H1 (cell line): ENCODE measurements around the gene DNAJC6. TPM values are rescaled to one million over a fixed set of nuclear protein-coding genes. Genes with fewer than 3 reads are reported as not detected.

Source experiments
- CTCF ChIA-PET: fragments of 300-600 bp; sonication (Branson Sonifier 250); formaldehyde crosslinking; loops from one replicate; lab custom pipeline; 2021; ENCODE audit not compliant: partially characterized antibody; lab: Charles Lee
- POLR2A ChIA-PET: fragments of 300-600 bp; sonication (Branson Sonifier 250); formaldehyde crosslinking; loops from one replicate; lab custom pipeline; 2021; ENCODE audit warnings: inconsistent platforms; ENCODE audit not compliant: partially characterized antibody; lab: Charles Lee
- DNase-seq, 2 experiments: peaks; one replicate each; pipeline versions ENCODE4 v3.0.0 to v3.0.0-alpha.2; 2010 to 2022; ENCODE audit warnings: low spot score in 2 of 2, low read depth in 1 of 2, mixed read lengths in 1 of 2
- FAIRE-seq: peaks from 2 replicates; lab custom pipeline; 2011; peaks lifted over from hg19 to GRCh38; lab: Jason Lieb, UNC
- H2AFZ ChIP-seq: 2 replicates; pipeline ENCODE4 v1.8.1; 2012; ENCODE audit warnings: low read length, inconsistent platforms
- H2AK5ac ChIP-seq: 2 replicates; pipeline ENCODE4 v1.6.1; 2013; ENCODE audit warnings: low read depth, low read length
- H2BK120ac ChIP-seq: replicated peaks from 2 replicates; pipeline ENCODE3; 2013; ENCODE audit warnings: low read depth, low read length, inconsistent platforms
- H2BK12ac ChIP-seq: 2 replicates; pipeline ENCODE4 v1.6.1; 2013; ENCODE audit warnings: low read depth, low read length
- H2BK15ac ChIP-seq: 2 replicates; pipeline ENCODE4 v1.6.1; 2013; ENCODE audit warnings: low read length
- H2BK20ac ChIP-seq: 2 replicates; pipeline ENCODE4 v1.6.1; 2013; ENCODE audit warnings: low read length
- H2BK5ac ChIP-seq: 2 replicates; pipeline ENCODE4 v1.6.1; 2013; ENCODE audit warnings: low read depth, low read length
- H3K14ac ChIP-seq: 2 replicates; pipeline ENCODE4 v1.6.1; 2013; ENCODE audit warnings: inconsistent platforms; ENCODE audit not compliant: insufficient read length
- H3K18ac ChIP-seq: 2 replicates; pipeline ENCODE4 v1.6.1; 2013; ENCODE audit warnings: low read length; ENCODE audit errors: extremely low read depth
- H3K23ac ChIP-seq: 2 replicates; pipeline ENCODE4 v1.6.1; 2013; ENCODE audit warnings: inconsistent platforms; ENCODE audit not compliant: insufficient read length
- H3K23me2 ChIP-seq: 2 replicates; pipeline ENCODE4 v1.6.1; 2013; ENCODE audit warnings: low read depth, low read length
- H3K27ac ChIP-seq: 2 replicates; pipeline ENCODE4 v1.6.1; 2011; ENCODE audit warnings: low read depth, low read length, inconsistent platforms
- H3K27me3 ChIP-seq, 4 experiments: replicated peaks in 1 of 4; 1 replicate in 1 of 4; 2 replicates in 3 of 4; pipeline versions ENCODE4 v1.6.1 to v1.8.1; 2011 to 2013; ENCODE audit warnings: low read length in 3 of 4, mild to moderate bottlenecking in 3 of 4, inconsistent platforms in 2 of 4, mixed read lengths in 2 of 4, moderate library complexity in 1 of 4; ENCODE audit not compliant: control insufficient read depth in 3 of 4, insufficient read depth in 3 of 4; ENCODE audit errors: extremely low read depth in 1 of 4
- H3K36me3 ChIP-seq, 4 experiments: 2 replicates each; pipeline versions ENCODE4 v1.6.1 to v1.8.1; 2011 to 2013; ENCODE audit warnings: mild to moderate bottlenecking in 4 of 4, low read length in 3 of 4, moderate library complexity in 2 of 4, control low read depth in 1 of 4, inconsistent platforms in 1 of 4; ENCODE audit not compliant: insufficient read depth in 4 of 4, control insufficient read depth in 2 of 4
- H3K4ac ChIP-seq: replicated peaks from 2 replicates; pipeline ENCODE3; 2013; ENCODE audit warnings: low read length, low read depth, mixed read lengths, inconsistent platforms; ENCODE audit not compliant: insufficient read length
- H3K4me1 ChIP-seq, 4 experiments: replicated peaks in 1 of 4; 1 replicate in 1 of 4; 2 replicates in 3 of 4; pipeline versions ENCODE4 v1.6.1 to v1.8.1; 2011 to 2013; ENCODE audit warnings: low read length in 3 of 4, inconsistent platforms in 2 of 4, mixed read lengths in 1 of 4; ENCODE audit not compliant: insufficient read depth in 4 of 4, control insufficient read depth in 3 of 4
- H3K4me2 ChIP-seq, 2 experiments: 2 replicates each; pipeline versions ENCODE4 v1.6.1 to v1.8.1; 2011 to 2013; ENCODE audit warnings: low read depth in 2 of 2, low read length in 2 of 2, control low read depth in 1 of 2, inconsistent platforms in 1 of 2, mild to moderate bottlenecking in 1 of 2; ENCODE audit not compliant: insufficient read depth in 1 of 2
- H3K4me3 ChIP-seq, 4 experiments: fragments of 200-600, 300-600 bp in 1 of 4; sonication (generic), shearing (Covaris generic), sonication (Bioruptor Twin) in 1 of 4; 2 replicates each; pipeline versions ENCODE4 v1.5.1 to v1.8.1; 2011 to 2016; ENCODE audit warnings: low read length in 4 of 4, low read depth in 3 of 4, control low read depth in 2 of 4, inconsistent platforms in 2 of 4, mild to moderate bottlenecking in 2 of 4, mixed read lengths in 1 of 4, moderate library complexity in 1 of 4; ENCODE audit not compliant: insufficient read depth in 2 of 4; ENCODE audit errors: extremely low read depth in 1 of 4
- H3K56ac ChIP-seq: replicated peaks from 2 replicates; pipeline ENCODE3; 2013; ENCODE audit warnings: low read depth, mild to moderate bottlenecking, mixed read lengths, low read length, inconsistent platforms; ENCODE audit not compliant: insufficient read length
- H3K79me1 ChIP-seq: 2 replicates; pipeline ENCODE4 v1.6.1; 2013; ENCODE audit warnings: low read depth, low read length, control low read depth
- H3K79me2 ChIP-seq, 2 experiments: 2 replicates each; pipeline versions ENCODE4 v1.6.1 to v1.8.1; 2012 to 2013; ENCODE audit warnings: low read length in 2 of 2, mild to moderate bottlenecking in 2 of 2, inconsistent platforms in 1 of 2; ENCODE audit not compliant: insufficient read depth in 2 of 2, control insufficient read depth in 1 of 2
- H3K9ac ChIP-seq, 4 experiments: replicated peaks in 1 of 4; 1 replicate in 1 of 4; 2 replicates in 3 of 4; pipeline versions ENCODE4 v1.6.1 to v1.8.1; 2011 to 2013; ENCODE audit warnings: low read depth in 3 of 4, low read length in 3 of 4, control low read depth in 2 of 4, mild to moderate bottlenecking in 2 of 4, moderate library complexity in 2 of 4, inconsistent platforms in 1 of 4; ENCODE audit errors: extremely low read depth in 1 of 4
- H3K9me3 ChIP-seq, 2 experiments: 2 replicates each; pipeline versions ENCODE4 v1.6.1 to v1.8.1; 2012 to 2013; ENCODE audit warnings: mild to moderate bottlenecking in 2 of 2, moderate library complexity in 2 of 2, control low read depth in 1 of 2, inconsistent platforms in 1 of 2, low read depth in 1 of 2, low read length in 1 of 2, mixed read lengths in 1 of 2; ENCODE audit not compliant: insufficient read depth in 2 of 2
- H4K20me1 ChIP-seq, 2 experiments: replicated peaks in 1 of 2; 2 replicates each; pipeline versions ENCODE3 to v1.8.1; 2011 to 2013; ENCODE audit warnings: inconsistent platforms in 2 of 2, low read length in 2 of 2, mild to moderate bottlenecking in 1 of 2; ENCODE audit not compliant: insufficient read depth in 2 of 2, control insufficient read depth in 1 of 2
- H4K5ac ChIP-seq: 2 replicates; pipeline ENCODE4 v1.6.1; 2013; ENCODE audit warnings: low read length, low read depth, mixed read lengths, inconsistent platforms; ENCODE audit not compliant: insufficient read length
- H4K8ac ChIP-seq: 2 replicates; pipeline ENCODE4 v1.8.0; 2013; ENCODE audit warnings: mild to moderate bottlenecking, moderate library complexity, low read length, inconsistent platforms; ENCODE audit not compliant: insufficient read depth; ENCODE audit errors: extremely low read depth
- H4K91ac ChIP-seq: replicated peaks from 2 replicates; pipeline ENCODE3; 2013; ENCODE audit warnings: low read length, mixed read lengths, inconsistent platforms; ENCODE audit not compliant: insufficient read length
- CHD1 ChIP-seq: IDR thresholded peaks from 2 replicates; pipeline ENCODE4 v1.6.1; 2012; ENCODE audit warnings: low read depth, low read length, improper control_type of control experiment
- FOSL1 ChIP-seq: IDR thresholded peaks from 2 replicates; pipeline ENCODE4 v1.6.1; 2011; ENCODE audit warnings: mild to moderate bottlenecking, low read depth, low read length, moderate library complexity; ENCODE audit not compliant: insufficient read depth
- GTF2F1 ChIP-seq: IDR thresholded peaks from 2 replicates; pipeline ENCODE4 v1.6.1; 2012; ENCODE audit warnings: low read depth, low read length, improper control_type of control experiment, borderline replicate concordance
- JUN ChIP-seq: IDR thresholded peaks from 2 replicates; pipeline ENCODE4 v1.6.1; 2011; ENCODE audit warnings: low read depth, mild to moderate bottlenecking, improper control_type of control experiment, low read length
- KDM4A ChIP-seq: IDR thresholded peaks from one replicate; pipeline ENCODE4 v1.7.1; 2012; ENCODE audit warnings: low read depth, mild to moderate bottlenecking, moderate library complexity, low read length, inconsistent platforms; ENCODE audit not compliant: severe bottlenecking
- KDM5A ChIP-seq: fragments of 200-600 bp; IDR thresholded peaks from 2 replicates; pipeline ENCODE4 v1.7.1; 2012; ENCODE audit warnings: mild to moderate bottlenecking, low read length, inconsistent platforms, mixed read lengths
- NRF1 ChIP-seq: IDR thresholded peaks from 2 replicates; pipeline ENCODE4 v1.6.1; 2011; ENCODE audit warnings: mild to moderate bottlenecking, low read depth, low read length, improper control_type of control experiment
- POLR2AphosphoS5 ChIP-seq: IDR thresholded peaks from 2 replicates; pipeline ENCODE4 v1.6.1; 2011; ENCODE audit warnings: low read depth, low read length
- RFX5 ChIP-seq: IDR thresholded peaks from 2 replicates; pipeline ENCODE4 v1.6.1; 2011; ENCODE audit warnings: low read depth, low read length, improper control_type of control experiment, borderline replicate concordance
- RXRA ChIP-seq: IDR thresholded peaks from 2 replicates; pipeline ENCODE4 v1.6.1; 2011; ENCODE audit warnings: low read depth, mild to moderate bottlenecking, low read length, moderate library complexity; ENCODE audit not compliant: insufficient read depth
- SP2 ChIP-seq: IDR thresholded peaks from 2 replicates; pipeline ENCODE4 v1.6.1; 2012; ENCODE audit warnings: mild to moderate bottlenecking, low read length, inconsistent platforms
- SP4 ChIP-seq: IDR thresholded peaks from 2 replicates; pipeline ENCODE4 v1.6.1; 2012; ENCODE audit warnings: low read length, inconsistent platforms
- SRF ChIP-seq: IDR thresholded peaks from 2 replicates; pipeline ENCODE4 v1.6.1; 2011; ENCODE audit warnings: mild to moderate bottlenecking, low read depth, low read length, moderate library complexity
- TEAD4 ChIP-seq: IDR thresholded peaks from 2 replicates; pipeline ENCODE4 v1.6.1; 2012; ENCODE audit warnings: low read depth, low read length, inconsistent platforms, mixed read lengths
- WGBS, 2 experiments: shearing (Covaris generic) in 1 of 2; methylation state at CpG; one replicate each; pipeline versions ENCODE4 v1.1.6 to v1.1.7; 2013 to 2015; ENCODE audit warnings: low lambda C conversion rate in 2 of 2, mixed read lengths in 2 of 2, inconsistent platforms in 1 of 2, low coverage in 1 of 2, missing lambda C conversion rate in 1 of 2; ENCODE audit not compliant: insufficient replicate concordance in 2 of 2, insufficient coverage in 1 of 2, insufficient read length in 1 of 2; ENCODE audit errors: extremely low coverage in 1 of 2, missing lambda C conversion rate in 1 of 2; 5-methylcytosine and 5-hydroxymethylcytosine counted together
- polyA plus RNA-seq, 7 experiments: library from polyadenylated mRNA; depleted of rRNA in 3 of 7; stranded (reverse) in 5 of 7; unstranded in 2 of 7; fragments of >200 nt in 5 of 7; fragments of 200-250 nt in 2 of 7; gene quantifications; 1 replicate in 5 of 7; 2 replicates in 1 of 7; 4 replicates in 1 of 7; pipeline versions ENCODE4 v1.2.1 to v1.2.3, GENCODE V29; 2011 to 2013; ENCODE audit warnings: missing spikeins in 2 of 7, mixed read lengths in 2 of 7
- total RNA-seq: library from RNA; stranded (reverse); fragmentation: NEBNext Ultra II Directional; extraction: Animal tissue kit (Norgen Biotek cat#: 25700); gene quantifications from 2 replicates; pipeline ENCODE4 v1.2.1, GENCODE V29; 2021

Gene DNAJC6
- total and polyA plus RNA-seq, 2 of the 8 experiments (the other 6 are each of a cell fraction or from before 2014, with no cell fraction given): 1.6 to 3.0 TPM

DNA sequence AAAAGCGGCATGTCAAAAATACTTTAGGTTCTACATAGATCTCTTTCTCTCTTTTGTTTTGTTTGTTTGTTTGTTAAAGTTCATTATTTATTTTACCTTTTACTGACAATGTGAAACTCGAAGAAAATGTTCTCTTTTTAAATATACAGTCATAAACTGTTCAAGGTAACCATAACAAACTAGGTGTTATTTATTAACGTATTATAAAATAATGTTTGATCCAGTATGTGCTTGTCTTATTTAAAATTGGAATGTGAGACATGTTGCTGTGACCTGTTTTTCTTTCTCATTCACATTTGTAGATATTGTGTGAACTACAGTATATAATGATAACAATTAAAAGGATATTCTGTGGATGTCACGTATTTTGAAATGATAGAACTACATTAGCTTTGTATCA, 105.2 kb downstream of the DNAJC6 start:
- H3K9ac ChIP-seq: no peak overlapping the region
- H3K14ac ChIP-seq: no peak overlapping the region
- no peak overlapping the region for H2AK5ac ChIP-seq
- FAIRE-seq: no peak
- H3K4me3 ChIP-seq: no peak overlapping the region
- H4K5ac ChIP-seq: no peak overlapping the region
- no peaks in the 10 kb centered on the region for H3K79me1 ChIP-seq
- no peak overlapping the region for H4K8ac ChIP-seq
- no peak overlapping the region for H3K23ac ChIP-seq
- H2AFZ ChIP-seq: no peak overlapping the region
- no peaks in the 10 kb centered on the region for H4K20me1 ChIP-seq
- 83% methylated on average over 4 of the region's 4 CpGs; no CpG with 5 or more reads in 1 of the 2 experiments for WGBS, 2 experiments
- CTCF ChIA-PET: interaction anchor here (1.4 kb wide), 1 partner anchor 273 kb away, joined by 3 read pairs; no protein-coding TSS in a partner anchor
- no peak overlapping the region for H3K4ac ChIP-seq
- H3K4me2 ChIP-seq: no peak overlapping the region
- no peaks in the 10 kb centered on the region for H3K36me3 ChIP-seq
- POLR2A ChIA-PET: no interaction called here
- no peak for DNase-seq
- H3K18ac ChIP-seq: no peak overlapping the region
- no peak overlapping the region for H3K56ac ChIP-seq
- H3K23me2 ChIP-seq: peaks cover under 1% of the 10 kb centered on the region; the same call in 1 of the 2 replicates
- H3K27me3 ChIP-seq: no peaks in the 10 kb centered on the region
- H2BK20ac ChIP-seq: no peak overlapping the region
- peaks cover 0 to 10% (median 2%) of the 10 kb centered on the region in 4 experiments; a peak in 3 of 7 replicates for H3K4me1 ChIP-seq
- H3K27ac ChIP-seq: no peak overlapping the region
- no peak overlapping the region for H2BK120ac ChIP-seq
- no peak overlapping the region for H4K91ac ChIP-seq
- H2BK15ac ChIP-seq: no peak overlapping the region
- no peak overlapping the region for H2BK5ac ChIP-seq
- H3K79me2 ChIP-seq: no peaks in the 10 kb centered on the region
- H2BK12ac ChIP-seq: no peak overlapping the region
- no peaks in the 10 kb centered on the region for H3K9me3 ChIP-seq
- TF ChIP-seq SP4: no peak
- TF ChIP-seq POLR2AphosphoS5: no peak
- no peak for TF ChIP-seq FOSL1
- no peak for TF ChIP-seq TEAD4
- TF ChIP-seq NRF1: no peak
- no peak for TF ChIP-seq KDM4A
- TF ChIP-seq KDM5A: no peak
- no peak for TF ChIP-seq SP2
- TF ChIP-seq GTF2F1: no peak
- no peak for TF ChIP-seq JUN
- TF ChIP-seq SRF: no peak
- no peak for TF ChIP-seq RXRA
- TF ChIP-seq RFX5: no peak
- no peak for TF ChIP-seq CHD1
